Liver (tissue), 9 donors: ENCODE measurements around the gene ZNF460. TPM values are rescaled to one million over a fixed set of nuclear protein-coding genes. Genes with fewer than 3 reads are reported as not detected.

ENCODE experiments used
- DNase-seq: peaks from one replicate; pipeline ENCODE4 v3.0.0-alpha.2; 2017; ENCODE audit warnings: low spot score
- H3K27ac ChIP-seq, 2 donors: one replicate each; pipeline ENCODE4 v1.7.0; 2013; ENCODE audit warnings: inconsistent platforms in 2 of 2, low read length in 2 of 2, control low read depth in 1 of 2, low read depth in 1 of 2, mild to moderate bottlenecking in 1 of 2
- H3K27me3 ChIP-seq, 4 donors: one replicate each; pipeline versions ENCODE4 v1.6.1 to v1.7.0; 2013; ENCODE audit warnings: low read length in 3 of 4, inconsistent platforms in 1 of 4, mild to moderate bottlenecking in 1 of 4, moderate library complexity in 1 of 4; ENCODE audit not compliant: control insufficient read depth in 4 of 4, insufficient read depth in 4 of 4
- H3K36me3 ChIP-seq, 4 donors: one replicate each; pipeline versions ENCODE4 v1.6.1 to v1.7.0; 2013; ENCODE audit warnings: low read length in 3 of 4, mild to moderate bottlenecking in 3 of 4, low read depth in 1 of 4, moderate library complexity in 1 of 4; ENCODE audit not compliant: control insufficient read depth in 4 of 4, insufficient read depth in 3 of 4
- H3K4me1 ChIP-seq, 4 donors: one replicate each; pipeline versions ENCODE4 v1.6.1 to v1.7.0; 2013; ENCODE audit warnings: low read length in 3 of 4, mild to moderate bottlenecking in 3 of 4, moderate library complexity in 1 of 4; ENCODE audit not compliant: control insufficient read depth in 4 of 4, insufficient read depth in 4 of 4
- H3K4me3 ChIP-seq, 3 donors: one replicate each; pipeline versions ENCODE4 v1.6.1 to v1.7.0; 2013; ENCODE audit warnings: low read length in 3 of 3, control low read depth in 1 of 3, low read depth in 1 of 3, mild to moderate bottlenecking in 1 of 3
- H3K9ac ChIP-seq, 2 donors: one replicate each; pipeline ENCODE4 v1.7.0; 2013; ENCODE audit warnings: low read length in 2 of 2, mild to moderate bottlenecking in 2 of 2, moderate library complexity in 2 of 2, control low read depth in 1 of 2, low read depth in 1 of 2
- H3K9me3 ChIP-seq, 4 donors: one replicate each; pipeline versions ENCODE4 v1.6.1 to v1.7.0; 2013; ENCODE audit warnings: low read length in 3 of 4; ENCODE audit not compliant: control insufficient read depth in 4 of 4
- CTCF ChIP-seq: fragments of 150-350 bp; IDR thresholded peaks from 2 replicates; pipeline ENCODE4 v1.5.1; 2017; ENCODE audit warnings: improper control_type of control experiment, low read depth, low read length; ENCODE audit not compliant: missing input control
- EGR1 ChIP-seq, 2 donors: IDR thresholded peaks; 2 replicates each; pipeline ENCODE4 v1.6.1; 2016 to 2018; ENCODE audit warnings: antibody characterized with exemption in 2 of 2, low read depth in 2 of 2
- FOXA1 ChIP-seq: IDR thresholded peaks from 2 replicates; pipeline ENCODE4 v1.6.1; 2016; ENCODE audit warnings: antibody characterized with exemption
- FOXA2 ChIP-seq: IDR thresholded peaks from 2 replicates; pipeline ENCODE4 v1.6.1; 2016; ENCODE audit warnings: antibody characterized with exemption
- GABPA ChIP-seq, 2 donors: IDR thresholded peaks in 1 of 2; conservative IDR thresholded peaks in 1 of 2; 2 replicates each; pipeline ENCODE4 v1.6.1; 2016; ENCODE audit warnings: antibody characterized with exemption in 2 of 2, mild to moderate bottlenecking in 1 of 2, moderate library complexity in 1 of 2
- HNF4A ChIP-seq, 2 donors: conservative IDR thresholded peaks; 2 replicates each; pipeline ENCODE4 v1.6.1; 2016; ENCODE audit warnings: antibody characterized with exemption in 2 of 2, mild to moderate bottlenecking in 2 of 2
- HNF4G ChIP-seq: IDR thresholded peaks from 2 replicates; pipeline ENCODE4 v1.6.1; 2016; ENCODE audit warnings: antibody characterized with exemption
- JUND ChIP-seq, 2 donors: IDR thresholded peaks; 2 replicates each; pipeline ENCODE4 v1.6.1; 2016; ENCODE audit warnings: antibody characterized with exemption in 2 of 2
- MAX ChIP-seq: IDR thresholded peaks from 2 replicates; pipeline ENCODE4 v1.6.1; 2016; ENCODE audit warnings: antibody characterized with exemption
- NR2F2 ChIP-seq: IDR thresholded peaks from 2 replicates; pipeline ENCODE4 v1.6.1; 2016; ENCODE audit warnings: antibody characterized with exemption
- RAD21 ChIP-seq, 2 donors: IDR thresholded peaks; 2 replicates each; pipeline ENCODE4 v1.6.1; 2016; ENCODE audit warnings: antibody characterized with exemption in 2 of 2, mild to moderate bottlenecking in 2 of 2
- REST ChIP-seq: IDR thresholded peaks from 2 replicates; pipeline ENCODE4 v1.6.1; 2016; ENCODE audit warnings: antibody characterized with exemption, mild to moderate bottlenecking
- RXRA ChIP-seq, 2 donors: IDR thresholded peaks; 2 replicates each; pipeline ENCODE4 v1.6.1; 2017 to 2018; ENCODE audit warnings: antibody characterized with exemption in 2 of 2, mild to moderate bottlenecking in 1 of 2
- SP1 ChIP-seq: IDR thresholded peaks from 2 replicates; pipeline ENCODE4 v1.6.1; 2018; ENCODE audit warnings: antibody characterized with exemption, mild to moderate bottlenecking
- TAF1 ChIP-seq: conservative IDR thresholded peaks from 2 replicates; pipeline ENCODE4 v1.6.1; 2016; ENCODE audit warnings: antibody characterized with exemption, mild to moderate bottlenecking
- YY1 ChIP-seq: IDR thresholded peaks from 2 replicates; pipeline ENCODE4 v1.6.1; 2016; ENCODE audit warnings: antibody characterized with exemption, mild to moderate bottlenecking
- ZBTB33 ChIP-seq: IDR thresholded peaks from 2 replicates; pipeline ENCODE4 v1.6.1; 2016; ENCODE audit warnings: antibody characterized with exemption
- WGBS: extraction: QIAGEN DNeasy Blood & Tissue Kit; methylation state at CpG from one replicate; pipeline ENCODE4 v1.1.7; 2013; 5-methylcytosine and 5-hydroxymethylcytosine counted together
- polyA plus RNA-seq, 2 donors: library from polyadenylated mRNA; stranded (reverse) in 1 of 2; unstranded in 1 of 2; fragments of 200-250 nt in 1 of 2; fragments of >200 nt in 1 of 2; fragmentation: Nextera tagmentation in 1 of 2; extraction: Ambion mirVana in 1 of 2; gene quantifications; one replicate each; pipeline versions ENCODE4 v1.2.1 to v1.2.3, GENCODE V29; 2013 to 2015
- total RNA-seq, 2 donors: library from RNA; depleted of rRNA; stranded (reverse); fragments of >200 nt; gene quantifications; one replicate each; pipeline ENCODE4 v1.2.3, GENCODE V29; 2014
- TF ChIP-seq, protein P1 (sequence below): IDR thresholded peaks from 2 replicates; pipeline ENCODE4 v1.6.1; 2016; ENCODE audit warnings: antibody characterized with exemption
- donor health status: healthy.
- donor health status: healthy.
- donor health status: healthy.
- donor health status: healthy.
- donor health status: healthy.

ZNF460 gene
- total and polyA plus RNA-seq, 4 donors = 0.24 to 54.4 (median 19.4) TPM

- Histone ChIP-seq H3K27ac (no peak overlapping the region), H3K4me1 (peaks cover 2 to 18% (median 13%) of the 10 kb centered on the region in 4 donors), H3K36me3 (peaks cover 9 to 27% (median 26%) of the 10 kb centered on the region in 4 donors), H3K27me3 (no peaks in the 10 kb centered on the region), H3K4me3 (peak overlapping the region; percentile 64 to 90 (median 66)), H3K9ac (peak overlapping the region in 1 of 2 donors; percentile 81), H3K9me3 (peaks cover 3 to 21% (median 20%) of the 10 kb centered on the region in 4 donors)
- 53% methylated on average over 8 of the region's 8 CpGs for WGBS
- no peak for DNase-seq
- TF ChIP-seq FOXA2 (no peak), NR2F2 (no peak), SP1 (no peak), JUND (IDR thresholded peaks at IDR 0.05) (no peak), HNF4A (conservative IDR thresholded peaks at IDR 0.05) (no peak), GABPA (IDR thresholded peaks at IDR 0.05 in 1 of 2, conservative IDR thresholded peaks at IDR 0.05 in 1 of 2) (no peak), RXRA (IDR thresholded peaks at IDR 0.05) (no peak), MAX (no peak), RAD21 (IDR thresholded peaks at IDR 0.05) (no peak), TAF1 (no peak), ZBTB33 (no peak), YY1 (no peak), EGR1 (IDR thresholded peaks at IDR 0.05; ENCODE audit: low read depth in 2 of 2) (no peak), HNF4G (no peak), FOXA1 (no peak)
- TF ChIP-seq, protein P1, sequence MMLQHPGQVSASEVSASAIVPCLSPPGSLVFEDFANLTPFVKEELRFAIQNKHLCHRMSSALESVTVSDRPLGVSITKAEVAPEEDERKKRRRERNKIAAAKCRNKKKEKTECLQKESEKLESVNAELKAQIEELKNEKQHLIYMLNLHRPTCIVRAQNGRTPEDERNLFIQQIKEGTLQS = no peak
Measured at GRCh38 chr19:57321116-57321515, 40.8 kb downstream of the ZNF460 start.

- Histone ChIP-seq H3K4me1 (peaks cover 2 to 18% (median 13%) of the 10 kb centered on the region in 4 donors), H3K4me3 (peak overlapping the region in 2 of 3 donors; percentile 64 to 90), H3K36me3 (peaks cover 12 to 32% (median 31%) of the 10 kb centered on the region in 4 donors), H3K27me3 (no peaks in the 10 kb centered on the region), H3K27ac (no peak overlapping the region), H3K9ac (no peak overlapping the region), H3K9me3 (peaks cover 5 to 25% (median 21%) of the 10 kb centered on the region in 4 donors)
- no peak for DNase-seq
- WGBS = 83% methylated on average over 3 of the region's 3 CpGs
- no peak for TF ChIP-seq YY1
- TF ChIP-seq SP1 = no peak
- no peak for TF ChIP-seq FOXA2
- no peak for TF ChIP-seq HNF4G
- TF ChIP-seq HNF4A (conservative IDR thresholded peaks at IDR 0.05) = no peak
- TF ChIP-seq, protein P1 = no peak
Measured at GRCh38 chr19:57321751-57322150, 41.5 kb downstream of the ZNF460 start.

- peaks cover 2 to 16% (median 12%) of the 10 kb centered on the region in 4 donors for H3K4me1 ChIP-seq
- peak overlapping the region in 1 of 3 donors; percentile 41 for H3K4me3 ChIP-seq
- H3K27me3 ChIP-seq = no peaks in the 10 kb centered on the region
- peaks cover 23 to 48% (median 41%) of the 10 kb centered on the region in 4 donors for H3K9me3 ChIP-seq
- peaks cover 20 to 61% (median 55%) of the 10 kb centered on the region in 4 donors for H3K36me3 ChIP-seq
- H3K27ac ChIP-seq = no peak overlapping the region
- no peak overlapping the region for H3K9ac ChIP-seq
- DNase-seq = no peak
- TF ChIP-seq FOXA2 (no peak), FOXA1 (no peak), TAF1 (no peak), CTCF (no peak), RXRA (IDR thresholded peaks at IDR 0.05) (no peak), REST (no peak), HNF4A (conservative IDR thresholded peaks at IDR 0.05) (no peak), MAX (no peak), EGR1 (IDR thresholded peaks at IDR 0.05; ENCODE audit: low read depth in 2 of 2) (no peak), SP1 (no peak)
- TF ChIP-seq, protein P1 = no peak
Measured at GRCh38 chr19:57324992-57325391, 44.7 kb downstream of the ZNF460 start.
